ENCODE data around the gene USP19. TPM values are rescaled to one million over a fixed set of nuclear protein-coding genes. Genes with fewer than 3 reads are reported as not detected.

Gene USP19
- total RNA-seq, 3 donors from 2014 or later, result 65.7 to 84.7 (median 82.6) TPM

DNA sequence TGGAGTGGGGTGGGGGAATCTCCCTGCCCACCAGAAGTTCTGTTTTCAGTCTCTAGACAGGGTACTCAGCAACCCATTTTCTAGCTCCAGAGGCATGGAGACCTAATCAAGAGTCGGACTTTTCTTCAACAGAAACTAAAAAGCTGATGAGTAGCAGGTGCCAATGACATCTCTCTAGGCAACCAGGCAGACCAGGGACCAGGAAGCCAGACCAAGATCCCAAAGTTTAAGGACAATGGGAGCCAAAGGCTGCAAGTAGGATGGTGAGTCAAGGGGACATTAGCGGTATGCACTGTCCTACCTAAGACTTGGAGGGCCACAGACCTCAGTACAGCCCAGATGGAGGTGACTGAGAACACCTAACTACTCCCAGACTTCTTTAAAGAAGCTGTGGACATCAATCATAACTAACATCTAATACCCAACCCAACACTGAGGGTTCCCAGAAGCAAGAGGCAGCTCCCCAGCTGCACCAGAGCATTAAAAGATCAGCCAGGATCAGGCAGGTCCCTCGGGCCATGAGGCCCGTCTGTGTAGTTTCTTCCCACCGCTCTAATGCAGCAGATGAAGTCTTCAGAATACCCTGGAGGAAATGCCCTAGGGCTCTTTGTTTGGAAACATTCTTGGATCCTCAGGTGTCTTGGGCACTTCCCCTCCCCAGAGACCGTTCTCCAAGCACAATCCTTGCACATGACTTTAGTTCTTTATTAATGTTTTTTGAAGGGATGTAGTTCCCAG lies 44.5 kb upstream of the USP19 start:
- intact Hi-C loops (cut with DNase I, micrococcal nuclease), result loop anchor here in 1 of 2 donors (10.0 kb wide), 1 partner anchor 290 kb away; no protein-coding TSS in a partner anchor
- Histone ChIP-seq H3K4me3 (peak overlapping the region; percentile 98), H3K4me1 (ENCODE audit: low read depth) (peaks cover 13% of the 10 kb centered on the region), H3K9me3 (no peaks in the 10 kb centered on the region), H3K36me3 (ENCODE audit: low read depth) (no peaks in the 10 kb centered on the region)
- no peak for ATAC-seq
- TF ChIP-seq, protein P1, sequence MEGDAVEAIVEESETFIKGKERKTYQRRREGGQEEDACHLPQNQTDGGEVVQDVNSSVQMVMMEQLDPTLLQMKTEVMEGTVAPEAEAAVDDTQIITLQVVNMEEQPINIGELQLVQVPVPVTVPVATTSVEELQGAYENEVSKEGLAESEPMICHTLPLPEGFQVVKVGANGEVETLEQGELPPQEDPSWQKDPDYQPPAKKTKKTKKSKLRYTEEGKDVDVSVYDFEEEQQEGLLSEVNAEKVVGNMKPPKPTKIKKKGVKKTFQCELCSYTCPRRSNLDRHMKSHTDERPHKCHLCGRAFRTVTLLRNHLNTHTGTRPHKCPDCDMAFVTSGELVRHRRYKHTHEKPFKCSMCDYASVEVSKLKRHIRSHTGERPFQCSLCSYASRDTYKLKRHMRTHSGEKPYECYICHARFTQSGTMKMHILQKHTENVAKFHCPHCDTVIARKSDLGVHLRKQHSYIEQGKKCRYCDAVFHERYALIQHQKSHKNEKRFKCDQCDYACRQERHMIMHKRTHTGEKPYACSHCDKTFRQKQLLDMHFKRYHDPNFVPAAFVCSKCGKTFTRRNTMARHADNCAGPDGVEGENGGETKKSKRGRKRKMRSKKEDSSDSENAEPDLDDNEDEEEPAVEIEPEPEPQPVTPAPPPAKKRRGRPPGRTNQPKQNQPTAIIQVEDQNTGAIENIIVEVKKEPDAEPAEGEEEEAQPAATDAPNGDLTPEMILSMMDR (IDR thresholded peaks at IDR 0.05), result no peak
- DNase-seq, result no peak

DNA sequence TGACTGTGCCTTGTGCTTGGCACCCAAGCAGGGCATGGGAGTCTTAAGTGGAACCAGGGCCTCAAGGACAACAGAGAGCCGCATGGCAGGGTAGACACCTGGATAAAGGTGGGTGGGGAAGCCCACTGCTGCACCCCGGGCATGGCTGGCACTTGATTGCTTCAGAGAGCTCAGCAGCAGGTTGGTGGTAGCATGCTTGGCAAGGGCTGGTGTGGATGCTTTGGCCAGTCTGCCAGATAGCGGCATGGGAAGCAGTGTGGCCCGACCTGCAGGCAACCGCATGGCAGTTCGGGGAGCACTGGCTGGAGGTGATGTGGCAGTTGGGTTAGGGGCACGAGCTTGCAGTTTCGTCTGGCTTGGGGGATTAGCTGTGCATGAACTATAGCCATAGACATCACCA lies 43.0 kb upstream of the USP19 start:
- ATAC-seq (no peak), DNase-seq (peak in 1 of 3 donors; percentile 46)
- no peaks in the 10 kb centered on the region for H3K9me3 ChIP-seq
- TF ChIP-seq, protein P1 (IDR thresholded peaks at IDR 0.05), result no peak
- no peak overlapping the region for H3K4me3 ChIP-seq
- no peaks in the 10 kb centered on the region for H3K36me3 ChIP-seq (ENCODE audit: low read depth)
- intact Hi-C loops (cut with DNase I, micrococcal nuclease), result loop anchor here in 1 of 2 donors (10.0 kb wide), 1 partner anchor 291 kb away; no protein-coding TSS in a partner anchor
- peaks cover 13% of the 10 kb centered on the region for H3K4me1 ChIP-seq (ENCODE audit: low read depth)

DNA sequence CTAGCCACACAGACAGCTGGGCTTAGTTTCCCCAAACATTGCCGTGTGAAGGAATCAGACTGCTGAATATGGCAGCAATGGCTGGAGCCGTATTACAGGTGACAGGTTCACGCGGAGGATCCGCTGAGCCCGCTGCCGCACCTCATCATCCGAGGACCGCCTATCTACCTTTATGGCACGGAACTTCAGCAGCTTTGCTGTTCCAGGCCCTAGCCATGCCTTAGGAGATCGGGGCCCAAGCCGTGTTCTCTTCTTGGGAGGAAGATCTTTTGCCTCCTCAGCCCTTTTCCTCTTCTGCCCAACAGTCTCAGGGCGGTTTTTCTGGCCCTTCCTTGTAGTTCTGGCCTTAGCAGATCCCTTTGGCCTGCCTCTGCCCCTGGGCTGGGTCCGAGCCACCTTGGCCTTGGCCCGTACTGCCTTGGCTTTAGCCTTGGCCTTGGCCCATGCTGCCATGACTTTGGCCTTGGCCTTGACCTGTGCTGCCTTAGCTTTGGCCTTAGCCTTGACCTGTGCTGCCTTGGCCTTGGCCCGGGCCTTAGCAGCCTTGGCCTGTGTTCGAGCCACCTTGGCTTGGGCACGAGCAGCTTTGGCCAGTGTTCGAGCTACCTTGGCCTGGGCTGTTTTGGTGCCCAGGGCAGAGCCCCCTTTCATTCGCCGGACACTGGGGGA lies 42.3 kb upstream of the USP19 start:
- DNase-seq (no peak), ATAC-seq (no peak)
- H3K4me1 ChIP-seq (ENCODE audit: low read depth), result peaks cover 13% of the 10 kb centered on the region
- no peaks in the 10 kb centered on the region for H3K36me3 ChIP-seq (ENCODE audit: low read depth)
- TF ChIP-seq, protein P1 (IDR thresholded peaks at IDR 0.05), result no peak
- intact Hi-C loops (cut with DNase I, micrococcal nuclease), result loop anchor here in 1 of 2 donors (10.0 kb wide), 1 partner anchor 292 kb away; no protein-coding TSS in a partner anchor
- no peaks in the 10 kb centered on the region for H3K9me3 ChIP-seq
- no peak overlapping the region for H3K4me3 ChIP-seq

DNA sequence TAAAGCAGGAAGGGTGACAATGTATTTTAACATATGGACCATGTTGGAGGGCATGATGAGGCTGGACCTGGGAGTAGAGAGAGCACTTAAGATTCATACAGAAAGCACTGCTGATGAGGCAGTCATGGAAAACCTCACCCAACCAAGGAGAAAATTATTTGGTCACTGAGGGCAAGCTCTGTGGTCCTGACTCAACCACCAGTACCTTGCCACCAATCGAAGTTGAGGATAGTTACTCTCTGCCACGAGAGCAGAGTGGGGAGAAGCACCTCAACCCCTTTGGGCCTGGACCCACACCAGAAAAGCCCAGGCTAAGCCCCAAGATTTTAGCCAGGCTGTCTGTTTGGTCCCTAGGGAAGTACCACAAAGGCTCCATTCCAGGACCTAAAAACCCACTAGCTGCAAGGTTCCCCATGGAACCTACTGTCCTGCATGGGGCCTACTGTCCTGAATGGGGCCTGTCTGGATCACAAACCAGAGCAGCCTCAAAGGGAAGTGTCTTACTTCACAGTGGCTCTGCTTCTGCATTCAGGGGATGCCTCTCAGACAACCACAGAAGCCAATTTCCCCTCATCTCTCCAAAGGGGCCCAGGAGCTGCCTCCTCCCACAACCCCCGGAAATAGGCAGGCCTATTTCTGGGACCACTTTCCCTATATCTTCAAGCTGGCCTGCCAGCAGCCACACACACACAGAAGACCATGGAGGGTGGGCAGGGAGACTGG lies 41.3 kb upstream of the USP19 start:
- TF ChIP-seq, protein P1 (IDR thresholded peaks at IDR 0.05), result no peak
- intact Hi-C loops (cut with DNase I, micrococcal nuclease), result loop anchor here in 1 of 2 donors (10.0 kb wide), 1 partner anchor 293 kb away; no protein-coding TSS in a partner anchor
- ATAC-seq (no peak), DNase-seq (no peak)
- Histone ChIP-seq H3K4me1 (ENCODE audit: low read depth) (peaks cover 13% of the 10 kb centered on the region), H3K36me3 (ENCODE audit: low read depth) (no peaks in the 10 kb centered on the region), H3K4me3 (no peak overlapping the region), H3K9me3 (no peaks in the 10 kb centered on the region)

DNA sequence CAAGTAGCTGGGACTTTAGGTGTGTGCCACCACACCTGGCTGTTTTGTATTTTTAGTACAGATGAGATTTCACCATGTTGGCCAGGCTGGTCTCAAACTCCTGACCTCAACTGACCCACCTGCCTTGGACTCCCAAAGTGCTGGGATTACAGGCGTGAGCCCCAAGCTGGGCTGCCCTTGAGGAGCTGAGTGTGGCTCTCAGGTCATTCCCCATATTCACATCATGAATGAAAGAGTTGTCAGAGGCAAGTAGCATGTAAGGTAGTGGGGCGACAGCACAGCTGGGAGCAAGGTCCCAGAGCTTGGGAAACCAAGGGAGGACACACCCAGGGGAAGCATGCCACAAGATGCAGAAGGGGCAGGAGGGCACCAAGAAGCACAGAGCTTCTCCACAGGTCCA lies 40.6 kb upstream of the USP19 start:
- TF ChIP-seq, protein P1 (IDR thresholded peaks at IDR 0.05), result no peak
- Histone ChIP-seq H3K36me3 (ENCODE audit: low read depth) (no peaks in the 10 kb centered on the region), H3K9me3 (no peaks in the 10 kb centered on the region), H3K4me3 (no peak overlapping the region), H3K4me1 (ENCODE audit: low read depth) (peaks cover 8% of the 10 kb centered on the region)
- ATAC-seq, result no peak
- intact Hi-C loops (cut with DNase I, micrococcal nuclease), result loop anchor here in 1 of 2 donors (10.0 kb wide), 1 partner anchor 294 kb away; no protein-coding TSS in a partner anchor
- DNase-seq, result no peak
